ENCODE data around the gene CTPS1. TPM values are rescaled to one million over a fixed set of nuclear protein-coding genes. Genes with fewer than 3 reads are reported as not detected.

CTPS1 gene
- total and polyA plus RNA-seq, 2 of the 13 experiments (the other 11 are each of a cell fraction or from before 2014, with no cell fraction given): 9.6 to 42.8 TPM

DNA sequence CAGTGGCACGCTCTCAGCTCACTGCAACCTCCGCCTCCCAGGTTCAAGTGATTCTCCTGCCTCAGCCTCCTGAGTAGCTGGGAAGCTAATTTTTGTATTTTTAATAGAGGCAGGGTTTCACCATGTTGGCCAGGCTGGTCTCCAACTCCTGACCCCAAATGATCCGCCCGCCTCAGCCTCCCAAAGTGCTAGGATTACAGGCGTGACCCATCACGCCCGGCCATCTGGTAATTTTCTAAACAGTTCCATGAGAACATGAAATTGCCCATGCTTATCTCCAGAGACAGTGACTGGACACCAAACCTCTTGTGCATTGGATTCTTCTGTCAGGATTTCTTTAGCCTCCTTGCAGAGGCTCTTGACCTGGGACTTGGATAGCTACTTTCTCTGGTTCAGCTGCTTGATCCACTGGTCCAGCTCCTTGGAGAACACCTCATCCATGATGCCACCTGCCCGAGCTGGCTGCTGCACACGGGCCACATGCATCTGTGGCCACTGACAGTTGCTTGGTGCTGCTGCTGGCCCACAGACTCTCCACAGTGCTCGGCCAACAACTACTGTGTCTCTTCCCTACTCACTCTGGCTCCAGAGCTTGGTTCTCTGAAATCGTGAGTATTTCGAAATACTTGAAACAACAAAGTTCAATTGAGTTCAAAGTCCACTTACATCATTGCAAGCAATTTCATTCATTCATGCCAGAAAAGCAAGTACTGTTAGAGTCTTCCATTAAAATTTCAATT is 40.0 kb upstream of the CTPS1 start (continued):
- TF ChIP-seq, protein P1, sequence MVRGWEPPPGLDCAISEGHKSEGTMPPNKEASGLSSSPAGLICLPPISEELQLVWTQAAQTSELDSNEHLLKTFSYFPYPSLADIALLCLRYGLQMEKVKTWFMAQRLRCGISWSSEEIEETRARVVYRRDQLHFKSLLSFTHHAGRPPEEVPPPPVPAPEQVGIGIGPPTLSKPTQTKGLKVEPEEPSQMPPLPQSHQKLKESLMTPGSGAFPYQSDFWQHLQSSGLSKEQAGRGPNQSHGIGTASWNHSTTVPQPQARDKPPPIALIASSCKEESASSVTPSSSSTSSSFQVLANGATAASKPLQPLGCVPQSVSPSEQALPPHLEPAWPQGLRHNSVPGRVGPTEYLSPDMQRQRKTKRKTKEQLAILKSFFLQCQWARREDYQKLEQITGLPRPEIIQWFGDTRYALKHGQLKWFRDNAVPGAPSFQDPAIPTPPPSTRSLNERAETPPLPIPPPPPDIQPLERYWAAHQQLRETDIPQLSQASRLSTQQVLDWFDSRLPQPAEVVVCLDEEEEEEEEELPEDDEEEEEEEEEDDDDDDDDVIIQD (CRISPR knock-in tag; IDR thresholded peaks at IDR 0.05; ENCODE audit: low read depth): peak; percentile 93
- TF ChIP-seq POLR2AphosphoS2 (IDR thresholded peaks at IDR 0.05; ENCODE audit: low read depth, low read length): no peak
- TF ChIP-seq, protein P2, sequence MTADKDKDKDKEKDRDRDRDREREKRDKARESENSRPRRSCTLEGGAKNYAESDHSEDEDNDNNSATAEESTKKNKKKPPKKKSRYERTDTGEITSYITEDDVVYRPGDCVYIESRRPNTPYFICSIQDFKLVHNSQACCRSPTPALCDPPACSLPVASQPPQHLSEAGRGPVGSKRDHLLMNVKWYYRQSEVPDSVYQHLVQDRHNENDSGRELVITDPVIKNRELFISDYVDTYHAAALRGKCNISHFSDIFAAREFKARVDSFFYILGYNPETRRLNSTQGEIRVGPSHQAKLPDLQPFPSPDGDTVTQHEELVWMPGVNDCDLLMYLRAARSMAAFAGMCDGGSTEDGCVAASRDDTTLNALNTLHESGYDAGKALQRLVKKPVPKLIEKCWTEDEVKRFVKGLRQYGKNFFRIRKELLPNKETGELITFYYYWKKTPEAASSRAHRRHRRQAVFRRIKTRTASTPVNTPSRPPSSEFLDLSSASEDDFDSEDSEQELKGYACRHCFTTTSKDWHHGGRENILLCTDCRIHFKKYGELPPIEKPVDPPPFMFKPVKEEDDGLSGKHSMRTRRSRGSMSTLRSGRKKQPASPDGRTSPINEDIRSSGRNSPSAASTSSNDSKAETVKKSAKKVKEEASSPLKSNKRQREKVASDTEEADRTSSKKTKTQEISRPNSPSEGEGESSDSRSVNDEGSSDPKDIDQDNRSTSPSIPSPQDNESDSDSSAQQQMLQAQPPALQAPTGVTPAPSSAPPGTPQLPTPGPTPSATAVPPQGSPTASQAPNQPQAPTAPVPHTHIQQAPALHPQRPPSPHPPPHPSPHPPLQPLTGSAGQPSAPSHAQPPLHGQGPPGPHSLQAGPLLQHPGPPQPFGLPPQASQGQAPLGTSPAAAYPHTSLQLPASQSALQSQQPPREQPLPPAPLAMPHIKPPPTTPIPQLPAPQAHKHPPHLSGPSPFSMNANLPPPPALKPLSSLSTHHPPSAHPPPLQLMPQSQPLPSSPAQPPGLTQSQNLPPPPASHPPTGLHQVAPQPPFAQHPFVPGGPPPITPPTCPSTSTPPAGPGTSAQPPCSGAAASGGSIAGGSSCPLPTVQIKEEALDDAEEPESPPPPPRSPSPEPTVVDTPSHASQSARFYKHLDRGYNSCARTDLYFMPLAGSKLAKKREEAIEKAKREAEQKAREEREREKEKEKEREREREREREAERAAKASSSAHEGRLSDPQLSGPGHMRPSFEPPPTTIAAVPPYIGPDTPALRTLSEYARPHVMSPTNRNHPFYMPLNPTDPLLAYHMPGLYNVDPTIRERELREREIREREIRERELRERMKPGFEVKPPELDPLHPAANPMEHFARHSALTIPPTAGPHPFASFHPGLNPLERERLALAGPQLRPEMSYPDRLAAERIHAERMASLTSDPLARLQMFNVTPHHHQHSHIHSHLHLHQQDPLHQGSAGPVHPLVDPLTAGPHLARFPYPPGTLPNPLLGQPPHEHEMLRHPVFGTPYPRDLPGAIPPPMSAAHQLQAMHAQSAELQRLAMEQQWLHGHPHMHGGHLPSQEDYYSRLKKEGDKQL (CRISPR knock-in tag; IDR thresholded peaks at IDR 0.05; ENCODE audit: low read depth): 0 out of 2 replicates have a peak, but pooled peaks have one; percentile 56
- peak; percentile 55; the same call in 1 of the 2 replicates for TF ChIP-seq RFXANK (CRISPR knock-in tag; IDR thresholded peaks at IDR 0.05)
- TF ChIP-seq FOXA3 (CRISPR knock-in tag; IDR thresholded peaks at IDR 0.05): peak; percentile 88
- TF ChIP-seq MAFK (conservative IDR thresholded peaks at IDR 0.05 in 1 of 2, IDR thresholded peaks at IDR 0.05 in 1 of 2; ENCODE audit: low read length in 2 of 2): no peak
- TF ChIP-seq ZNF850 (CRISPR knock-in tag; conservative IDR thresholded peaks at IDR 0.05): no peak
- no peak for TF ChIP-seq ZNF572 (CRISPR knock-in tag; IDR thresholded peaks at IDR 0.05)
- TF ChIP-seq, protein P3, sequence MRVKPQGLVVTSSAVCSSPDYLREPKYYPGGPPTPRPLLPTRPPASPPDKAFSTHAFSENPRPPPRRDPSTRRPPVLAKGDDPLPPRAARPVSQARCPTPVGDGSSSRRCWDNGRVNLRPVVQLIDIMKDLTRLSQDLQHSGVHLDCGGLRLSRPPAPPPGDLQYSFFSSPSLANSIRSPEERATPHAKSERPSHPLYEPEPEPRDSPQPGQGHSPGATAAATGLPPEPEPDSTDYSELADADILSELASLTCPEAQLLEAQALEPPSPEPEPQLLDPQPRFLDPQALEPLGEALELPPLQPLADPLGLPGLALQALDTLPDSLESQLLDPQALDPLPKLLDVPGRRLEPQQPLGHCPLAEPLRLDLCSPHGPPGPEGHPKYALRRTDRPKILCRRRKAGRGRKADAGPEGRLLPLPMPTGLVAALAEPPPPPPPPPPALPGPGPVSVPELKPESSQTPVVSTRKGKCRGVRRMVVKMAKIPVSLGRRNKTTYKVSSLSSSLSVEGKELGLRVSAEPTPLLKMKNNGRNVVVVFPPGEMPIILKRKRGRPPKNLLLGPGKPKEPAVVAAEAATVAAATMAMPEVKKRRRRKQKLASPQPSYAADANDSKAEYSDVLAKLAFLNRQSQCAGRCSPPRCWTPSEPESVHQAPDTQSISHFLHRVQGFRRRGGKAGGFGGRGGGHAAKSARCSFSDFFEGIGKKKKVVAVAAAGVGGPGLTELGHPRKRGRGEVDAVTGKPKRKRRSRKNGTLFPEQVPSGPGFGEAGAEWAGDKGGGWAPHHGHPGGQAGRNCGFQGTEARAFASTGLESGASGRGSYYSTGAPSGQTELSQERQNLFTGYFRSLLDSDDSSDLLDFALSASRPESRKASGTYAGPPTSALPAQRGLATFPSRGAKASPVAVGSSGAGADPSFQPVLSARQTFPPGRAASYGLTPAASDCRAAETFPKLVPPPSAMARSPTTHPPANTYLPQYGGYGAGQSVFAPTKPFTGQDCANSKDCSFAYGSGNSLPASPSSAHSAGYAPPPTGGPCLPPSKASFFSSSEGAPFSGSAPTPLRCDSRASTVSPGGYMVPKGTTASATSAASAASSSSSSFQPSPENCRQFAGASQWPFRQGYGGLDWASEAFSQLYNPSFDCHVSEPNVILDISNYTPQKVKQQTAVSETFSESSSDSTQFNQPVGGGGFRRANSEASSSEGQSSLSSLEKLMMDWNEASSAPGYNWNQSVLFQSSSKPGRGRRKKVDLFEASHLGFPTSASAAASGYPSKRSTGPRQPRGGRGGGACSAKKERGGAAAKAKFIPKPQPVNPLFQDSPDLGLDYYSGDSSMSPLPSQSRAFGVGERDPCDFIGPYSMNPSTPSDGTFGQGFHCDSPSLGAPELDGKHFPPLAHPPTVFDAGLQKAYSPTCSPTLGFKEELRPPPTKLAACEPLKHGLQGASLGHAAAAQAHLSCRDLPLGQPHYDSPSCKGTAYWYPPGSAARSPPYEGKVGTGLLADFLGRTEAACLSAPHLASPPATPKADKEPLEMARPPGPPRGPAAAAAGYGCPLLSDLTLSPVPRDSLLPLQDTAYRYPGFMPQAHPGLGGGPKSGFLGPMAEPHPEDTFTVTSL (CRISPR knock-in tag; IDR thresholded peaks at IDR 0.05; ENCODE audit: borderline replicate concordance): peak; percentile 93
- TF ChIP-seq GATAD1 (CRISPR knock-in tag; IDR thresholded peaks at IDR 0.05): peak; percentile 49; the same call in 1 of the 2 replicates
- peak; percentile 76; the same call in 1 of the 2 replicates for TF ChIP-seq ZFP1 (CRISPR knock-in tag; IDR thresholded peaks at IDR 0.05)
- TF ChIP-seq YEATS4 (CRISPR knock-in tag; IDR thresholded peaks at IDR 0.05; ENCODE audit: borderline replicate concordance): peak; percentile 39; the same call in 1 of the 2 replicates
- TF ChIP-seq FOXP1 (IDR thresholded peaks at IDR 0.05): no peak
- peak; percentile 65; the same call in 1 of the 2 replicates for TF ChIP-seq FOXP1 (CRISPR knock-in tag; IDR thresholded peaks at IDR 0.05)
- no peak for TF ChIP-seq RFX5 (IDR thresholded peaks at IDR 0.05; ENCODE audit: low read depth, low read length)
- peak; percentile 44; the same call in 1 of the 2 replicates for TF ChIP-seq TSC22D2 (CRISPR knock-in tag; IDR thresholded peaks at IDR 0.05; ENCODE audit: borderline replicate concordance)
- TF ChIP-seq ZNF501 (CRISPR knock-in tag; IDR thresholded peaks at IDR 0.05): no peak; the same call in 1 of the 2 replicates
